Heart right ventricle (tissue), 16 donors: ENCODE data around the gene DISP3. TPM values are rescaled to one million over a fixed set of nuclear protein-coding genes. Genes with fewer than 3 reads are reported as not detected.

ENCODE experiments used
- ATAC-seq, 8 donors: fragments of 200-7000 bp; cut with Tn5 transposase; one replicate each; pipeline ENCODE4 v1.9.1; 2020; ENCODE audit warnings: mild to moderate bottlenecking in 8 of 8, moderate library complexity in 8 of 8, moderate number of reproducible peaks in 1 of 8
- DNase-seq, 2 donors: peaks; one replicate each; pipeline ENCODE4 v3.0.0-alpha.2; 2020
- H3K27ac ChIP-seq, 10 donors: fragments of 200-600 bp; sonication (generic) in 2 of 10; one replicate each; pipeline versions ENCODE4 v1.5.0 to v1.8.0; 2020 to 2022; ENCODE audit warnings: mild to moderate bottlenecking in 3 of 10
- H3K27me3 ChIP-seq, 7 donors: fragments of 200-600 bp; one replicate each; pipeline ENCODE4 v1.8.0; 2021 to 2022; ENCODE audit warnings: mild to moderate bottlenecking in 2 of 7
- H3K36me3 ChIP-seq, 9 donors: fragments of 200-600 bp; sonication (generic) in 1 of 9; one replicate each; pipeline versions ENCODE4 v1.5.0 to v1.8.0; 2020 to 2022; ENCODE audit warnings: mild to moderate bottlenecking in 2 of 9
- H3K4me1 ChIP-seq, 9 donors: fragments of 200-600 bp; sonication (generic) in 1 of 9; one replicate each; pipeline versions ENCODE4 v1.5.0 to v1.8.0; 2020 to 2022; ENCODE audit warnings: mild to moderate bottlenecking in 4 of 9
- H3K4me3 ChIP-seq, 10 donors: fragments of 200-600 bp; sonication (generic) in 2 of 10; one replicate each; pipeline versions ENCODE4 v1.5.0 to v1.8.0; 2020 to 2022; ENCODE audit warnings: mild to moderate bottlenecking in 7 of 10, moderate library complexity in 2 of 10
- H3K9me3 ChIP-seq, 11 donors: fragments of 200-600 bp in 10 of 11; sonication (generic) in 2 of 11; one replicate each; pipeline versions ENCODE4 v1.5.0 to v1.8.0; 2013 to 2022; ENCODE audit warnings: mild to moderate bottlenecking in 2 of 11, control low read depth in 1 of 11, moderate library complexity in 1 of 11
- WGBS, 2 donors: extraction: QIAGEN DNeasy Blood & Tissue Kit; methylation state at CpG; one replicate each; pipeline ENCODE4 v1.1.7; 2013; ENCODE audit warnings: inconsistent platforms in 1 of 2; 5-methylcytosine and 5-hydroxymethylcytosine counted together
- intact Hi-C, 10 donors: fragments of 100-400 bp; cut with DNase I; formaldehyde crosslinking; loops; one replicate each; pipeline versions ENCODE4 v1.11.1 to v1.14.2; 2022
- polyA plus RNA-seq, 2 donors: library from polyadenylated mRNA; stranded (reverse); fragments of 200-250 nt; gene quantifications; one replicate each; pipeline ENCODE4 v1.2.3, GENCODE V29; 2013
- total RNA-seq, 10 donors: library from RNA; stranded (reverse); fragmentation: NEBNext Ultra II Directional in 3 of 10; extraction: Animal tissue kit (Norgen Biotek cat#: 25700) in 3 of 10; gene quantifications; one replicate each; pipeline versions ENCODE4 v1.2.1 to v1.2.4, GENCODE V29; 2021 to 2023
- TF ChIP-seq, protein P1 (sequence below), 9 donors: fragments of 200-600 bp; sonication (generic) in 2 of 9; IDR thresholded peaks; one replicate each; pipeline versions ENCODE4 v1.5.0 to v1.8.0; 2021 to 2022; ENCODE audit warnings: antibody characterized with exemption in 9 of 9, mild to moderate bottlenecking in 5 of 9, moderate library complexity in 1 of 9
- donor health status: Arrhythmogenic right ventricular cardiomyopathy.
- donor health status: ischemic (EF 13 %, LVEDD 7.1; RV severe dilation, severe dysfunction).
- donor health status: healthy with polysubstance abuse.
- donor health status: DM: no; HTN: yes; CAD: no.
- donor health status: DM: no; HTN: no; CAD: no.
- donor health status: ischemic (EF 25% LVEDD 6.9; RV normal size, moderate dysfunction).
- donor health status: ischemic (EF 25% LVEDD 5.7; RV mildly dilated, moderate dysfunction).
- donor health status: healthy.
- donor health status: DM: yes; HTN: yes; CAD: no.
- donor health status: Ischemic cardiomyopathy.
- donor health status: ischemic (EF 35%, LVEDD 5.7; RV mildly dilated, moderate dysfunction).
- donor health status: nonischemic (EF 11% LVEDD 7.7; RV severe dilation, severe dysfunction).
- donor health status: DM: yes; HTN: yes; CAD: no.
- donor health status: PGD.
- donor health status: ischemic (EF 29% LVEDD 5.4; RV normal size, mild dysfunction).
- donor health status: nonischemic (EF 23%, LVEDD 6.1; RV moderate dilation, normal function).

The DISP3 gene
- total and polyA plus RNA-seq, 12 donors, result 0.05 to 0.22 (median 0.13) TPM; not detected in 5

- no peaks in the 10 kb centered on the region for H3K9me3 ChIP-seq
- H3K27ac ChIP-seq, result no peak overlapping the region
- H3K36me3 ChIP-seq, result no peaks in the 10 kb centered on the region
- H3K4me1 ChIP-seq, result no peaks in the 10 kb centered on the region
- H3K27me3 ChIP-seq, result peaks cover 0 to 58% (median 22%) of the 10 kb centered on the region in 7 donors
- H3K4me3 ChIP-seq, result no peak overlapping the region
- WGBS, 2 donors, result 72 to 73% methylated on average over 14 of the region's 14 CpGs
- DNase-seq (no peak), ATAC-seq (no peak)
- intact Hi-C loops, result no loop called here
- TF ChIP-seq, protein P1, sequence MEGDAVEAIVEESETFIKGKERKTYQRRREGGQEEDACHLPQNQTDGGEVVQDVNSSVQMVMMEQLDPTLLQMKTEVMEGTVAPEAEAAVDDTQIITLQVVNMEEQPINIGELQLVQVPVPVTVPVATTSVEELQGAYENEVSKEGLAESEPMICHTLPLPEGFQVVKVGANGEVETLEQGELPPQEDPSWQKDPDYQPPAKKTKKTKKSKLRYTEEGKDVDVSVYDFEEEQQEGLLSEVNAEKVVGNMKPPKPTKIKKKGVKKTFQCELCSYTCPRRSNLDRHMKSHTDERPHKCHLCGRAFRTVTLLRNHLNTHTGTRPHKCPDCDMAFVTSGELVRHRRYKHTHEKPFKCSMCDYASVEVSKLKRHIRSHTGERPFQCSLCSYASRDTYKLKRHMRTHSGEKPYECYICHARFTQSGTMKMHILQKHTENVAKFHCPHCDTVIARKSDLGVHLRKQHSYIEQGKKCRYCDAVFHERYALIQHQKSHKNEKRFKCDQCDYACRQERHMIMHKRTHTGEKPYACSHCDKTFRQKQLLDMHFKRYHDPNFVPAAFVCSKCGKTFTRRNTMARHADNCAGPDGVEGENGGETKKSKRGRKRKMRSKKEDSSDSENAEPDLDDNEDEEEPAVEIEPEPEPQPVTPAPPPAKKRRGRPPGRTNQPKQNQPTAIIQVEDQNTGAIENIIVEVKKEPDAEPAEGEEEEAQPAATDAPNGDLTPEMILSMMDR (IDR thresholded peaks at IDR 0.05), result no peak
Observed at GRCh38 chr1:11537854-11538591, 59.1 kb downstream of the DISP3 start.

- intact Hi-C loops, result no loop called here
- Histone ChIP-seq H3K27me3 (peaks cover 0 to 66% (median 22%) of the 10 kb centered on the region in 7 donors), H3K4me3 (no peak overlapping the region), H3K9me3 (no peaks in the 10 kb centered on the region), H3K4me1 (no peaks in the 10 kb centered on the region), H3K36me3 (no peaks in the 10 kb centered on the region), H3K27ac (no peak overlapping the region)
- WGBS, 2 donors, result 76 to 79% methylated on average over 9 of the region's 9 CpGs
- DNase-seq, result no peak
- TF ChIP-seq, protein P1 (IDR thresholded peaks at IDR 0.05), result no peak
- ATAC-seq, result no peak
Observed at GRCh38 chr1:11538886-11539285, 59.9 kb downstream of the DISP3 start.

DNA sequence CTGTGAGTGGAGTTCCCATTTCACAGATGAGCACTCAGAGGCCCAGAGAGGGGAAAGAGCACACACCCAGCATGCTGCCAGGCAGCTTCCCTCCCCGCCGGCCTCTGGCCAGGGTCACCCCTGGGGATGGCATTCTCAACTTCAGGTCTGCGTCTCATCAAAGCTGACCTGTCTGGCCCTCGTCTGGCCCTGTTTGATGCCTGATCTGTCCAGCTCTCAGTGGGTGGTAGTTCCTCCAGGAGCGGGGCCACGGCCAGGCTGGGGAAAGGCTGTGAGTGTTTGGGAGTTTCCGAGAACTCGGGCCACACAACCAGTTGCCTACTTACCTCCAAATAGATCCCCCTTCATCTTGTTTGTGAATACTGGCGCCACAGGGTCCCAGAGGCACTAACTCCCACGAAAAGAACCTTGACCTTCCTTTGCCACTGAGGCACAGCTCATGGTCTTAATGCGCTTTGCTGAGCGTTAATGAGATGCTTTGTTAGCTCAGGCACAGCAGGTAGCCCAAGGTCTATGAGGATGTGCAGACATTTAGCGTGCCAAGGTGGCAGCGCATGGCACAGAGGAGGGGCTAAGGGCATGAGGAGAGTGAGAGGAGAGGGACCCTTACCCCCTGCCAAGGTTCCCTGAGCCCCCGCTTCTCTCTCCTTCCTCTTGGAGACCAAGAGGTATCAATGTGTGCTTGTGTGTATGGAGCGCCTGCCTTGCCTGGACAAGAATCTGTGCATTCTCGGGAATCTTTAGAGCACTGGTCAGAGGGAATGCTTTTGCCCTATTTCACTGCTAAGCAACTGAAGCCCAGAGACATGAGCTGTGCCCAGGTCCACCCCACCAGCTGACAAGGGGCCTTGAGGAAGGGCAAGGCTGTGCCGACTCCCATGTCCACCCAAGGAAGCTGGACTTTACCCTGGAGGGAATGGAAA lies 61.2 kb downstream of the DISP3 start:
- H3K27ac ChIP-seq, result no peak overlapping the region
- intact Hi-C loops, result loop anchor here in 1 of 10 donors (10.0 kb wide), 1 partner anchor 85 kb away; no protein-coding TSS in a partner anchor
- ATAC-seq, result no peak
- H3K27me3 ChIP-seq, result peaks cover 0 to 72% (median 29%) of the 10 kb centered on the region in 7 donors
- TF ChIP-seq, protein P1 (IDR thresholded peaks at IDR 0.05), result no peak
- H3K4me1 ChIP-seq, result no peaks in the 10 kb centered on the region
- no peaks in the 10 kb centered on the region for H3K36me3 ChIP-seq
- DNase-seq, result no peak
- H3K9me3 ChIP-seq, result no peaks in the 10 kb centered on the region
- H3K4me3 ChIP-seq, result no peak overlapping the region
- whole genome bisulfite sequencing, 2 donors, result 33 to 45% methylated on average over 18 of the region's 18 CpGs

DNA sequence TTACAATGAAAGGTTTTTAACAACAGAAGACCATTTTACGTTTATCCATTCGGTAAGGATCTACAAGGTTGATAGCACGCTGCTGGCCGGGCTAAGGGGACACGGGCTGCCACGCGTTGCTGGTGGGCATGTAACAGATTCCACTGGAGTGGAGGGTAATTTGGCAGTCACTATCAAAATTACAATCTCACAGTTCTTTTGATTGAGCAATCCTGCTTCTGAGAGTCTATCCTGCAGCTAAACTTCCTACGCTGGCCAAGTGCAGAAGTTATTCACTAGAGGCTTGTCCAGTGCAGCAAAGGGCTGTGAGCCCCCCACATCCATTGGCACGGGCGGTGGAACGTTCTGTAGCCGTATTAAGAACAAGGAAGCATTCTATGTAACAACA lies 61.8 kb downstream of the DISP3 start:
- peaks cover 0 to 76% (median 31%) of the 10 kb centered on the region in 7 donors for H3K27me3 ChIP-seq
- intact Hi-C loops, result loop anchor here in 1 of 10 donors (10.0 kb wide), 1 partner anchor 84 kb away; no protein-coding TSS in a partner anchor

More for the DNA sequence above, 61.8 kb downstream of the DISP3 start:
- H3K4me1 ChIP-seq, result no peaks in the 10 kb centered on the region
- ATAC-seq, result no peak
- no peak overlapping the region for H3K4me3 ChIP-seq
- 72 to 81% methylated on average over 12 of the region's 12 CpGs for WGBS, 2 donors
- DNase-seq, result no peak
- H3K36me3 ChIP-seq, result no peaks in the 10 kb centered on the region
- TF ChIP-seq, protein P1 (IDR thresholded peaks at IDR 0.05), result no peak
- no peak overlapping the region for H3K27ac ChIP-seq
- H3K9me3 ChIP-seq, result no peaks in the 10 kb centered on the region
